Neural progenitor cell (in vitro differentiated cells): ENCODE data around the gene DNAL4. TPM values are rescaled to one million over a fixed set of nuclear protein-coding genes. Genes with fewer than 3 reads are reported as not detected.

Experiments
- DNase-seq: peaks from one replicate; pipeline ENCODE4 v3.0.0-alpha.2; 2016; ENCODE audit warnings: low spot score
- H2AFZ ChIP-seq: fragments of 200-600 bp; sonication (generic); replicated peaks from 2 replicates; pipeline ENCODE4 v1.6.1; 2016; ENCODE audit warnings: antibody characterized with exemption
- H3F3A ChIP-seq: fragments of 200-600 bp; sonication (generic); 2 replicates; pipeline ENCODE4 v1.6.1; 2016; ENCODE audit warnings: antibody characterized with exemption, low read depth
- H3K27ac ChIP-seq: fragments of 200-600 bp; sonication (generic); 2 replicates; pipeline ENCODE4 v1.5.1; 2016; ENCODE audit warnings: mild to moderate bottlenecking
- H3K27me3 ChIP-seq: fragments of 200-600 bp; sonication (generic); 2 replicates; pipeline ENCODE4 v1.6.1; 2016; ENCODE audit warnings: mild to moderate bottlenecking, moderate library complexity
- H3K36me3 ChIP-seq: fragments of 200-600 bp; sonication (generic); 2 replicates; pipeline ENCODE4 v1.5.1; 2016
- H3K4me1 ChIP-seq: fragments of 200-600 bp; sonication (generic); 2 replicates; pipeline ENCODE4 v1.6.1; 2016; ENCODE audit warnings: mixed run types
- H3K4me2 ChIP-seq: fragments of 200-600 bp; sonication (generic); 2 replicates; pipeline ENCODE4 v1.6.1; 2016
- H3K4me3 ChIP-seq: fragments of 200-600 bp; sonication (generic); 2 replicates; pipeline ENCODE4 v1.5.1; 2016
- H3K79me2 ChIP-seq: fragments of 200-600 bp; sonication (generic); 2 replicates; pipeline ENCODE4 v1.6.1; 2016; ENCODE audit warnings: low read depth
- H3K9ac ChIP-seq: fragments of 200-600 bp; sonication (generic); 2 replicates; pipeline ENCODE4 v1.6.1; 2016
- H3K9me3 ChIP-seq: fragments of 200-600 bp; sonication (generic); 2 replicates; pipeline ENCODE4 v1.5.1; 2016; ENCODE audit warnings: low read depth
- H4K20me1 ChIP-seq: fragments of 200-600 bp; sonication (generic); 2 replicates; pipeline ENCODE4 v1.6.1; 2016; ENCODE audit warnings: low read depth
- H3K27ac Mint-ChIP-seq: 3 replicates; pipeline ENCODE4 v1.8.0; 2021; ENCODE audit warnings: mixed read lengths
- H3K27me3 Mint-ChIP-seq: 2 replicates; pipeline ENCODE4 v1.8.0; 2022; ENCODE audit warnings: low read depth, mild to moderate bottlenecking, inconsistent platforms, moderate library complexity, mixed read lengths; ENCODE audit not compliant: insufficient read depth
- H3K36me3 Mint-ChIP-seq: 3 replicates; pipeline ENCODE4 v1.8.0; 2021; ENCODE audit warnings: mixed read lengths
- H3K4me1 Mint-ChIP-seq: 3 replicates; pipeline ENCODE4 v1.8.0; 2021; ENCODE audit warnings: mixed read lengths
- H3K4me3 Mint-ChIP-seq: 3 replicates; pipeline ENCODE4 v1.8.0; 2021; ENCODE audit warnings: mild to moderate bottlenecking, moderate library complexity, mixed read lengths
- H3K9me3 Mint-ChIP-seq: 3 replicates; pipeline ENCODE4 v1.8.0; 2020; ENCODE audit warnings: mixed read lengths
- CTCF ChIP-seq: fragments of 200-600 bp; sonication (generic); IDR thresholded peaks from 2 replicates; pipeline ENCODE4 v1.5.1; 2017; ENCODE audit warnings: antibody characterized with exemption, mild to moderate bottlenecking
- EZH2 ChIP-seq: fragments of 200-600 bp; sonication (generic); IDR thresholded peaks from 2 replicates; pipeline ENCODE4 v1.6.1; 2017; ENCODE audit warnings: antibody characterized with exemption, mild to moderate bottlenecking, moderate library complexity
- EZH2phosphoT487 ChIP-seq: fragments of 200-600 bp; sonication (generic); IDR thresholded peaks from 2 replicates; pipeline ENCODE4 v1.6.1; 2017; ENCODE audit warnings: antibody characterized with exemption
- total RNA-seq: library from RNA; depleted of rRNA; stranded (reverse); fragments of >200 nt; gene quantifications from 2 replicates; pipeline ENCODE4 v1.2.3, GENCODE V29; 2015; ENCODE audit warnings: low replicate concordance

Gene DNAL4
- total RNA-seq, 1 donor from 2014 or later, result 10.7 TPM

- Mint-ChIP-seq H3K9me3 (no peaks in the 10 kb centered on the region), H3K4me1 (peaks cover 7% of the 10 kb centered on the region), H3K27me3 (peaks cover 10% of the 10 kb centered on the region), H3K27ac (no peak overlapping the region), H3K36me3 (no peaks in the 10 kb centered on the region), H3K4me3 (no peak overlapping the region)
- Histone ChIP-seq H3K9me3 (no peaks in the 10 kb centered on the region), H3F3A (no peaks in the 10 kb centered on the region), H3K4me2 (no peak overlapping the region), H3K9ac (no peak overlapping the region), H2AFZ (no peak overlapping the region), H3K36me3 (no peaks in the 10 kb centered on the region), H3K79me2 (no peaks in the 10 kb centered on the region), H3K4me1 (no peaks in the 10 kb centered on the region), H3K4me3 (no peak overlapping the region), H3K27ac (no peak overlapping the region), H3K27me3 (no peaks in the 10 kb centered on the region), H4K20me1 (peaks cover 15% of the 10 kb centered on the region)
- TF ChIP-seq EZH2phosphoT487, result no peak
- no peak for TF ChIP-seq CTCF
- TF ChIP-seq EZH2, result no peak
- DNase-seq, result no peak
Measured at GRCh38 chr22:38827510-38827909, 33.6 kb upstream of the DNAL4 start.

- DNase-seq, result no peak
- Mint-ChIP-seq H3K36me3 (no peaks in the 10 kb centered on the region), H3K4me1 (peaks cover 6% of the 10 kb centered on the region), H3K27me3 (peaks cover 8% of the 10 kb centered on the region), H3K4me3 (no peak overlapping the region), H3K9me3 (no peaks in the 10 kb centered on the region), H3K27ac (no peak overlapping the region)
- no peaks in the 10 kb centered on the region for H3K9me3 ChIP-seq
- TF ChIP-seq CTCF, result no peak
- no peak for TF ChIP-seq EZH2
- no peak for TF ChIP-seq EZH2phosphoT487
- no peaks in the 10 kb centered on the region for H3K79me2 ChIP-seq
- H3K27me3 ChIP-seq, result no peaks in the 10 kb centered on the region
- peaks cover 15% of the 10 kb centered on the region for H4K20me1 ChIP-seq
- H3K27ac ChIP-seq, result no peak overlapping the region
- no peak overlapping the region for H2AFZ ChIP-seq
- H3F3A ChIP-seq, result no peaks in the 10 kb centered on the region
- H3K36me3 ChIP-seq, result no peaks in the 10 kb centered on the region
- no peaks in the 10 kb centered on the region for H3K4me1 ChIP-seq
- H3K4me3 ChIP-seq, result no peak overlapping the region
- no peak overlapping the region for H3K4me2 ChIP-seq
- H3K9ac ChIP-seq, result no peak overlapping the region
Measured at GRCh38 chr22:38826801-38827200, 32.9 kb upstream of the DNAL4 start.

- no peak overlapping the region for H3K9ac ChIP-seq
- no peak overlapping the region for H2AFZ ChIP-seq
- no peaks in the 10 kb centered on the region for H3K36me3 ChIP-seq
- Mint-ChIP-seq H3K4me1 (peaks cover 5% of the 10 kb centered on the region), H3K9me3 (no peaks in the 10 kb centered on the region), H3K36me3 (no peaks in the 10 kb centered on the region), H3K27me3 (peaks cover 10% of the 10 kb centered on the region), H3K27ac (no peak overlapping the region), H3K4me3 (no peak overlapping the region)
- no peaks in the 10 kb centered on the region for H3K4me1 ChIP-seq
- peaks cover 15% of the 10 kb centered on the region for H4K20me1 ChIP-seq
- no peak for TF ChIP-seq EZH2
- TF ChIP-seq EZH2phosphoT487, result no peak
- no peak for TF ChIP-seq CTCF
- H3K27me3 ChIP-seq, result no peaks in the 10 kb centered on the region
- no peaks in the 10 kb centered on the region for H3F3A ChIP-seq
- no peak for DNase-seq
- no peaks in the 10 kb centered on the region for H3K79me2 ChIP-seq
- H3K4me3 ChIP-seq, result no peak overlapping the region
- H3K9me3 ChIP-seq, result no peaks in the 10 kb centered on the region
- no peak overlapping the region for H3K27ac ChIP-seq
- H3K4me2 ChIP-seq, result no peak overlapping the region
Measured at GRCh38 chr22:38826386-38826785, 32.4 kb upstream of the DNAL4 start.

GRCh38 chr22:38824585-38824984 lies 30.6 kb upstream of the DNAL4 start:
- TF ChIP-seq CTCF (peak; percentile 53), EZH2phosphoT487 (no peak), EZH2 (no peak)
- no peak overlapping the region for H3K27ac Mint-ChIP-seq
- no peaks in the 10 kb centered on the region for H3K36me3 Mint-ChIP-seq
- Histone ChIP-seq H3K9me3 (no peaks in the 10 kb centered on the region), H3K36me3 (no peaks in the 10 kb centered on the region), H3K4me2 (no peak overlapping the region), H3K9ac (no peak overlapping the region), H2AFZ (no peak overlapping the region), H3K4me1 (no peaks in the 10 kb centered on the region), H3K4me3 (no peak overlapping the region), H3K27ac (no peak overlapping the region), H3K27me3 (peaks cover 3% of the 10 kb centered on the region), H4K20me1 (peaks cover 15% of the 10 kb centered on the region), H3F3A (no peaks in the 10 kb centered on the region), H3K79me2 (no peaks in the 10 kb centered on the region)
- H3K4me3 Mint-ChIP-seq, result no peak overlapping the region
- peak; percentile 94 for DNase-seq
- no peaks in the 10 kb centered on the region for H3K9me3 Mint-ChIP-seq
- peaks cover 15% of the 10 kb centered on the region for H3K4me1 Mint-ChIP-seq
- H3K27me3 Mint-ChIP-seq, result peaks cover 18% of the 10 kb centered on the region
